ENCODE data around the gene SLC6A1. TPM values are rescaled to one million over a fixed set of nuclear protein-coding genes. Genes with fewer than 3 reads are reported as not detected.

The SLC6A1 gene
- total and polyA plus RNA-seq, 4 donors = 0.87 to 4.5 (median 1.3) TPM

- Histone ChIP-seq H3K9ac (ENCODE audit: insufficient read depth in 1 of 2, low read length in 2 of 2) (no peak overlapping the region), H3K27me3 (ENCODE audit: control insufficient read depth in 3 of 3, insufficient read depth in 3 of 3, low read length in 2 of 3) (peaks cover 0 to 27% (median 9%) of the 10 kb centered on the region in 3 donors), H3K36me3 (ENCODE audit: control insufficient read depth in 4 of 4, insufficient read depth in 4 of 4, low read length in 4 of 4) (no peaks in the 10 kb centered on the region), H3K9me3 (ENCODE audit: control insufficient read depth in 4 of 4, insufficient read depth in 3 of 4, low read length in 3 of 4) (no peaks in the 10 kb centered on the region), H3K4me3 (no peak overlapping the region), H3K4me1 (ENCODE audit: control insufficient read depth in 5 of 5, insufficient read depth in 5 of 5, low read length in 5 of 5) (peaks cover 0 to 6% (median 5%) of the 10 kb centered on the region in 5 donors), H3K27ac (ENCODE audit: low read depth in 1 of 2, low read length in 1 of 2) (no peak overlapping the region)
- no peak for TF ChIP-seq CTCF (IDR thresholded peaks at IDR 0.05; ENCODE audit: control extremely low read depth, extremely low read depth)
- ATAC-seq (ENCODE audit: insufficient read depth, low FRiP score) (no peak), DNase-seq (no peak)
- 91 to 92% methylated on average over 7 of the region's 7 CpGs for WGBS, 2 donors
Observed at GRCh38 chr3:10978956-10979355, 13.6 kb upstream of the SLC6A1 start.

GRCh38 chr3:10980312-10980711 is 12.2 kb upstream of the SLC6A1 start:
- H3K36me3 ChIP-seq (ENCODE audit: control insufficient read depth in 4 of 4, insufficient read depth in 4 of 4, low read length in 4 of 4) = no peaks in the 10 kb centered on the region

GRCh38 chr3:10981031-10981430 is 11.5 kb upstream of the SLC6A1 start:
- no peak for TF ChIP-seq CTCF (IDR thresholded peaks at IDR 0.05; ENCODE audit: control extremely low read depth, extremely low read depth)
- Histone ChIP-seq H3K27me3 (ENCODE audit: control insufficient read depth in 3 of 3, insufficient read depth in 3 of 3, low read length in 2 of 3) (peaks cover 0 to 24% (median 9%) of the 10 kb centered on the region in 3 donors), H3K9me3 (ENCODE audit: control insufficient read depth in 4 of 4, insufficient read depth in 3 of 4, low read length in 3 of 4) (no peaks in the 10 kb centered on the region), H3K4me1 (ENCODE audit: control insufficient read depth in 5 of 5, insufficient read depth in 5 of 5, low read length in 5 of 5) (peaks cover 0 to 6% (median 5%) of the 10 kb centered on the region in 5 donors), H3K36me3 (ENCODE audit: control insufficient read depth in 4 of 4, insufficient read depth in 4 of 4, low read length in 4 of 4) (no peaks in the 10 kb centered on the region), H3K27ac (ENCODE audit: low read depth in 1 of 2, low read length in 1 of 2) (no peak overlapping the region), H3K9ac (ENCODE audit: insufficient read depth in 1 of 2, low read length in 2 of 2) (no peak overlapping the region), H3K4me3 (no peak overlapping the region)
- DNase-seq = no peak
- ATAC-seq (ENCODE audit: insufficient read depth, low FRiP score) = no peak
- 82 to 93% methylated on average over 3 of the region's 3 CpGs for WGBS, 2 donors

More at GRCh38 chr3:10980312-10980711, 12.2 kb upstream of the SLC6A1 start:
- 72 to 74% methylated on average over 7 of the region's 7 CpGs for WGBS, 2 donors
- Histone ChIP-seq H3K4me3 (no peak overlapping the region), H3K4me1 (ENCODE audit: control insufficient read depth in 5 of 5, insufficient read depth in 5 of 5, low read length in 5 of 5) (peaks cover 0 to 6% (median 5%) of the 10 kb centered on the region in 5 donors), H3K27me3 (ENCODE audit: control insufficient read depth in 3 of 3, insufficient read depth in 3 of 3, low read length in 2 of 3) (peaks cover 0 to 24% (median 9%) of the 10 kb centered on the region in 3 donors), H3K27ac (ENCODE audit: low read depth in 1 of 2, low read length in 1 of 2) (no peak overlapping the region), H3K9me3 (ENCODE audit: control insufficient read depth in 4 of 4, insufficient read depth in 3 of 4, low read length in 3 of 4) (no peaks in the 10 kb centered on the region), H3K9ac (ENCODE audit: insufficient read depth in 1 of 2, low read length in 2 of 2) (no peak overlapping the region)
- no peak for TF ChIP-seq CTCF (IDR thresholded peaks at IDR 0.05; ENCODE audit: control extremely low read depth, extremely low read depth)
- no peak for DNase-seq
- ATAC-seq (ENCODE audit: insufficient read depth, low FRiP score) = no peak

- 52 to 72% methylated on average over 5 of the region's 5 CpGs for WGBS, 2 donors
- H3K4me3 ChIP-seq = no peak overlapping the region
- DNase-seq (no peak), ATAC-seq (ENCODE audit: insufficient read depth, low FRiP score) (peak; percentile 23)
- H3K9ac ChIP-seq (ENCODE audit: insufficient read depth in 1 of 2, low read length in 2 of 2) = no peak overlapping the region
- no peak for TF ChIP-seq CTCF (IDR thresholded peaks at IDR 0.05; ENCODE audit: control extremely low read depth, extremely low read depth)
- H3K9me3 ChIP-seq (ENCODE audit: control insufficient read depth in 4 of 4, insufficient read depth in 3 of 4, low read length in 3 of 4) = no peaks in the 10 kb centered on the region
- no peak overlapping the region for H3K27ac ChIP-seq (ENCODE audit: low read depth in 1 of 2, low read length in 1 of 2)
- H3K27me3 ChIP-seq (ENCODE audit: control insufficient read depth in 3 of 3, insufficient read depth in 3 of 3, low read length in 2 of 3) = peaks cover 0 to 25% (median 9%) of the 10 kb centered on the region in 3 donors
- H3K36me3 ChIP-seq (ENCODE audit: control insufficient read depth in 4 of 4, insufficient read depth in 4 of 4, low read length in 4 of 4) = no peaks in the 10 kb centered on the region
- peaks cover 0 to 6% (median 5%) of the 10 kb centered on the region in 5 donors for H3K4me1 ChIP-seq (ENCODE audit: control insufficient read depth in 5 of 5, insufficient read depth in 5 of 5, low read length in 5 of 5)
Observed at GRCh38 chr3:10981961-10982360, 10.6 kb upstream of the SLC6A1 start.

All from lung (tissue), 12 donors.